Endodermal cell (in vitro differentiated cells): Measurements from ENCODE around the gene AMFR. TPM values are rescaled to one million over a fixed set of nuclear protein-coding genes. Genes with fewer than 3 reads are reported as not detected.

Source experiments
- DNase-seq: peaks from one replicate; pipeline ENCODE4 v3.0.0-alpha.2; 2017
- H3K27ac ChIP-seq: 2 replicates; pipeline ENCODE4 v1.5.1; 2013; ENCODE audit warnings: mild to moderate bottlenecking, low read depth, low read length, moderate library complexity
- H3K27me3 ChIP-seq: 2 replicates; pipeline ENCODE4 v1.6.1; 2013; ENCODE audit warnings: mild to moderate bottlenecking, low read length, moderate library complexity; ENCODE audit not compliant: insufficient read depth, control insufficient read depth, poor library complexity, severe bottlenecking
- H3K36me3 ChIP-seq: 2 replicates; pipeline ENCODE4 v1.7.0; 2013; ENCODE audit warnings: mild to moderate bottlenecking, low read length, moderate library complexity; ENCODE audit not compliant: control insufficient read depth, insufficient read depth
- H3K4me1 ChIP-seq: one replicate; pipeline ENCODE4 v1.7.0; 2013; ENCODE audit warnings: low read length; ENCODE audit not compliant: control insufficient read depth, insufficient read depth
- H3K4me3 ChIP-seq: 2 replicates; pipeline ENCODE4 v1.5.1; 2013; ENCODE audit warnings: mild to moderate bottlenecking, low read length, moderate library complexity
- H3K9ac ChIP-seq: 2 replicates; pipeline ENCODE4 v1.6.1; 2013; ENCODE audit warnings: mild to moderate bottlenecking, low read length, moderate library complexity; ENCODE audit not compliant: poor library complexity, severe bottlenecking; ENCODE audit errors: extremely low read depth
- H3K9me3 ChIP-seq: 2 replicates; pipeline ENCODE4 v1.6.1; 2013; ENCODE audit warnings: mild to moderate bottlenecking, low read length, moderate library complexity; ENCODE audit not compliant: control insufficient read depth
- H3K27ac Mint-ChIP-seq: 2 replicates; pipeline ENCODE4 v1.8.0; 2020; ENCODE audit warnings: mixed read lengths
- H3K27me3 Mint-ChIP-seq: 2 replicates; pipeline ENCODE4 v1.8.0; 2021; ENCODE audit warnings: mild to moderate bottlenecking, mixed read lengths; ENCODE audit not compliant: insufficient read depth
- H3K36me3 Mint-ChIP-seq: 2 replicates; pipeline ENCODE4 v1.8.0; 2020; ENCODE audit warnings: low read depth, mixed read lengths
- H3K4me1 Mint-ChIP-seq: 2 replicates; pipeline ENCODE4 v1.8.0; 2020; ENCODE audit warnings: mixed read lengths
- H3K4me3 Mint-ChIP-seq: 2 replicates; pipeline ENCODE4 v1.8.0; 2020; ENCODE audit warnings: mild to moderate bottlenecking, moderate library complexity, mixed read lengths
- H3K9me3 Mint-ChIP-seq: 2 replicates; pipeline ENCODE4 v1.8.0; 2020; ENCODE audit warnings: mild to moderate bottlenecking, mixed read lengths
- WGBS, 2 experiments: methylation state at CpG; one replicate each; pipeline versions ENCODE4 v1.1.5 to v1.1.7; 2013; ENCODE audit warnings: missing lambda C conversion rate in 2 of 2, mixed read lengths in 1 of 2; ENCODE audit not compliant: insufficient coverage in 1 of 2, insufficient read length in 1 of 2; 5-methylcytosine and 5-hydroxymethylcytosine counted together
- total RNA-seq, 2 donors: library from RNA; stranded (reverse); fragmentation: NEBNext Ultra II Directional in 1 of 2; extraction: Animal tissue kit (Norgen Biotek cat#: 25700) in 1 of 2; gene quantifications; 2 replicates in 1 of 2; 3 replicates in 1 of 2; pipeline ENCODE4 v1.2.1, GENCODE V29; 2021
- TF ChIP-seq, protein P1 (sequence below): fragments of 200-600 bp; sonication (generic); conservative IDR thresholded peaks from 2 replicates; pipeline ENCODE4 v1.5.0; 2021; ENCODE audit warnings: antibody characterized with exemption, mild to moderate bottlenecking

AMFR gene
- total RNA-seq, 2 donors from 2014 or later, result 77.0 to 81.6 TPM

DNA sequence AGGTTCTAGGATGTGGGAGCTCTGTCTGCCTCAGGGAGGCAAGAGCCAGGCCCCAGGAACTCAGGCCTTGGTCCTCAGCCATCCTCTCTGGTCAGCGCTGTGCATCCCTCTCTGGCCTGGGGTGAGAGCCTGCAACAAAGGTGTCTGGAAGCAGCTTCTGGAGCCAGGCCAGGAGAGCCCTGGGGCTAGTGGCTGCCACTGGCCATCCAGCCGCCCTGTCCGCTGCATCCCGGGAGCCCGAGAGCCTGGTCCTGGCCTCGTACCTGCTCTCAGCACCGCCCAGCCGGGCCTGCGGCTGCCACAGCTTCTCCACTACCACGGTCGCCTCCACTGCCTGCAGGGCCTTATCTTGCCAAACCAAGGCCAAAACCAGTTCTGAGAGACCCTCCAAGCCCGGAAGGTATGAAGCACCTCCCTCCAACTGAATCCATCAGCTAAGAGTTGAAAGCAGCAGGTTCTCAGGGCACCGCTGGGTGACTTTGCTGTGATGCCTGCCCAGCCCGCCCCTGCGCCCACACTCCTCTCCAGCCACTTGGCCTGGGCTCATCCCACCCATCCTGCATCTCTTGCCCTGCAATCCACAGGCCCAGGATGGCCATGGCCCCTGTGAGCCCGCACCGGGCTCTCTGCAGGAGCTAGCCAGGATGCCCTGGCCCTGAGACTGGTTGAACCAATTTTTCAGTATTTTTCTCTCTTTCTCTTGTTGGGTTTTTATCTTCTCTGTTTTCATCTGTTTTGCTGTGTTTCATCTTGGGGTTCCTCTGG, 85.7 kb downstream of the AMFR start:
- Histone ChIP-seq H3K27me3 (no peaks in the 10 kb centered on the region), H3K4me1 (no peaks in the 10 kb centered on the region), H3K9ac (no peak overlapping the region), H3K27ac (no peak overlapping the region), H3K9me3 (no peaks in the 10 kb centered on the region), H3K36me3 (no peaks in the 10 kb centered on the region), H3K4me3 (no peak overlapping the region)
- Mint-ChIP-seq H3K36me3 (no peaks in the 10 kb centered on the region), H3K4me1 (no peaks in the 10 kb centered on the region), H3K9me3 (no peaks in the 10 kb centered on the region), H3K27ac (no peak overlapping the region), H3K4me3 (no peak overlapping the region), H3K27me3 (no peaks in the 10 kb centered on the region)
- 95 to 96% methylated on average over 15 to 17 of the region's 17 CpGs for WGBS, 2 experiments
- no peak for DNase-seq
- TF ChIP-seq, protein P1, sequence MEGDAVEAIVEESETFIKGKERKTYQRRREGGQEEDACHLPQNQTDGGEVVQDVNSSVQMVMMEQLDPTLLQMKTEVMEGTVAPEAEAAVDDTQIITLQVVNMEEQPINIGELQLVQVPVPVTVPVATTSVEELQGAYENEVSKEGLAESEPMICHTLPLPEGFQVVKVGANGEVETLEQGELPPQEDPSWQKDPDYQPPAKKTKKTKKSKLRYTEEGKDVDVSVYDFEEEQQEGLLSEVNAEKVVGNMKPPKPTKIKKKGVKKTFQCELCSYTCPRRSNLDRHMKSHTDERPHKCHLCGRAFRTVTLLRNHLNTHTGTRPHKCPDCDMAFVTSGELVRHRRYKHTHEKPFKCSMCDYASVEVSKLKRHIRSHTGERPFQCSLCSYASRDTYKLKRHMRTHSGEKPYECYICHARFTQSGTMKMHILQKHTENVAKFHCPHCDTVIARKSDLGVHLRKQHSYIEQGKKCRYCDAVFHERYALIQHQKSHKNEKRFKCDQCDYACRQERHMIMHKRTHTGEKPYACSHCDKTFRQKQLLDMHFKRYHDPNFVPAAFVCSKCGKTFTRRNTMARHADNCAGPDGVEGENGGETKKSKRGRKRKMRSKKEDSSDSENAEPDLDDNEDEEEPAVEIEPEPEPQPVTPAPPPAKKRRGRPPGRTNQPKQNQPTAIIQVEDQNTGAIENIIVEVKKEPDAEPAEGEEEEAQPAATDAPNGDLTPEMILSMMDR, result no peak

DNA sequence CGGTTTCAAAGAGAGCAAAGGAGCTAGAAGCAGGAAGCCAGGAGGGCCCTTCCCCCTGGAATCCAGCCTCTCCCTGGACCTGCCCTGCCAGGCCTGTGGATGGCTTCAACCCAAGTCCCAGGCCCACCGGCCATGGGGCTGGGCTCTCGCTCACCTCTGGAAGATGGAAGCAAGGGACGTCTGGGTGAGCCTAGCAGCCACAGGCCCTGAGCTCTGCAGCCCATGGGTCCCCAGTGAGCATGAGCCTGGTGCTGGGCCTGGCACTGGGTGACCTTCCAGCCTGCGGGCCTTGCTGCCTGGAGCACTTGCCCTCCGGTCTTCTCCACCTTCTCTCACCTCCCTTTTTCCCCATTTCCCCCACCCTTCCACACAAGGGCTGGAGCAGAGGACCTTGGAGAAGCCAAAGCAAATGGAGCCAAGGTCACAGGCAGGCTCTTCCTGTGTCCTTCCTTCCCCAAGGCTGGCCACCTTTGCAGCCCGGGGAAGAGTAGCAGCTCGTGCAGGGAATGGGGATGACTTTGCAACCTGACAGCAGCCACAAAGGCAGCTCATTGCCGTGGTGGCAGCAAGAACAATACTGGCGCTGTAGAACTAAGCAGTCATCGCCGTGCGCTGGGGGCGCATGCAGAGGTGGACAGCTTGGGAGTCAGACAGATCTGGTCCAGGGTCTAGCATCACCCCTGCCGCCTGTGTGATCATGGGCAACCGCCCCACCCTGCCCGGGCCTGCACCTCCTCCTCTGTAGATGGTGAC, 86.6 kb downstream of the AMFR start:
- H3K36me3 Mint-ChIP-seq, result no peaks in the 10 kb centered on the region
- no peak overlapping the region for H3K4me3 Mint-ChIP-seq
- Histone ChIP-seq H3K27ac (no peak overlapping the region), H3K36me3 (no peaks in the 10 kb centered on the region), H3K9me3 (no peaks in the 10 kb centered on the region), H3K4me1 (no peaks in the 10 kb centered on the region), H3K27me3 (no peaks in the 10 kb centered on the region), H3K9ac (no peak overlapping the region), H3K4me3 (no peak overlapping the region)
- no peaks in the 10 kb centered on the region for H3K4me1 Mint-ChIP-seq
- 92 to 99% methylated on average over 10 to 17 of the region's 17 CpGs for WGBS, 2 experiments
- H3K27me3 Mint-ChIP-seq, result no peaks in the 10 kb centered on the region
- no peak overlapping the region for H3K27ac Mint-ChIP-seq
- H3K9me3 Mint-ChIP-seq, result no peaks in the 10 kb centered on the region
- no peak for DNase-seq
- TF ChIP-seq, protein P1, result no peak

DNA sequence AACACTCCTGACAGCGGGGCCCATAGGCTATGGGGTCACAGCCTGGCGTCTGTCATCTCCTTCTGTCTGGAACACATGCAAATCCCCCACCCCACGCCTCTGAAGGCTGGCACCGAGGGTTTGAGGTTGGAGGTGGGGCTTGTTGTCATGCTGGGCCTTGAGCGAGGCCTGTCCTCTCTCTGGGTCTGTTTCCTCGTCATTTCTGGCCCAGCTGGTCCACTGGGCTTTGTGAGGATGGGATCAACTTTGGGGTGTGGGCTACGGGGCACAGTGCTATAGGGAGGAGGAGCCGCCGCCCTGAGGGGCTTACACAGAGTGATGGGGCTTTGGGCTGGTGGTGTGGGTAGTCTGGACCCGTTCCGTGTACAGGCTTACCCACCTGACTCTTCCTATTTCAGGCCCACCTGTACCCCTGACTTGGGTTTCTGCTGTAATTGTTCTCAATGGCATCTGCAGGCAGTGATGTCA, 87.5 kb downstream of the AMFR start:
- Histone ChIP-seq H3K9me3 (no peaks in the 10 kb centered on the region), H3K27me3 (no peaks in the 10 kb centered on the region), H3K36me3 (no peaks in the 10 kb centered on the region), H3K27ac (no peak overlapping the region), H3K9ac (no peak overlapping the region), H3K4me1 (no peaks in the 10 kb centered on the region), H3K4me3 (no peak overlapping the region)
- Mint-ChIP-seq H3K9me3 (no peaks in the 10 kb centered on the region), H3K36me3 (no peaks in the 10 kb centered on the region), H3K4me1 (no peaks in the 10 kb centered on the region), H3K27me3 (no peaks in the 10 kb centered on the region), H3K27ac (no peak overlapping the region), H3K4me3 (no peak overlapping the region)
- 95% methylated on average over 11 of the region's 11 CpGs; no CpG with 5 or more reads in 1 of the 2 experiments for WGBS, 2 experiments
- TF ChIP-seq, protein P1, result no peak
- no peak for DNase-seq
